ENCODE data around the gene COL23A1.

DNA sequence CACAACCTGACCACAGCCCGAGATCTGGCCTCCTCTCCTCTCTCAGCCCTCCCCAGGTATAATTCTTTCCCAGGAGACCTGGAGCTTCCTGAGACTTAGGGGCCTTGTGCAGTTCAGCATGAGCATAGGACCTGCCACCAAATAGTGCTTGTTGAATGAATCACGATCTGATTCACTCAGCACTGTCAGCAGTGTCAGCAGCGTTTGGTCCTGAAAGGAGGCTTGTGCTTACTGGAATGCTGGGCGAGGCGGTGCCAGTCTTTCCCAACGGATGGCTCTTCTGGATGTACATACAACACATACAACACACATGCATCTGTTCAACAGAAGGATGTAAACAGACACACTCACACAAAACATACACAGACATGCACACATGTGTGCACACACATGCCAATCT lies 173.3 kb downstream of the COL23A1 start:
- TF ChIP-seq, protein P1, sequence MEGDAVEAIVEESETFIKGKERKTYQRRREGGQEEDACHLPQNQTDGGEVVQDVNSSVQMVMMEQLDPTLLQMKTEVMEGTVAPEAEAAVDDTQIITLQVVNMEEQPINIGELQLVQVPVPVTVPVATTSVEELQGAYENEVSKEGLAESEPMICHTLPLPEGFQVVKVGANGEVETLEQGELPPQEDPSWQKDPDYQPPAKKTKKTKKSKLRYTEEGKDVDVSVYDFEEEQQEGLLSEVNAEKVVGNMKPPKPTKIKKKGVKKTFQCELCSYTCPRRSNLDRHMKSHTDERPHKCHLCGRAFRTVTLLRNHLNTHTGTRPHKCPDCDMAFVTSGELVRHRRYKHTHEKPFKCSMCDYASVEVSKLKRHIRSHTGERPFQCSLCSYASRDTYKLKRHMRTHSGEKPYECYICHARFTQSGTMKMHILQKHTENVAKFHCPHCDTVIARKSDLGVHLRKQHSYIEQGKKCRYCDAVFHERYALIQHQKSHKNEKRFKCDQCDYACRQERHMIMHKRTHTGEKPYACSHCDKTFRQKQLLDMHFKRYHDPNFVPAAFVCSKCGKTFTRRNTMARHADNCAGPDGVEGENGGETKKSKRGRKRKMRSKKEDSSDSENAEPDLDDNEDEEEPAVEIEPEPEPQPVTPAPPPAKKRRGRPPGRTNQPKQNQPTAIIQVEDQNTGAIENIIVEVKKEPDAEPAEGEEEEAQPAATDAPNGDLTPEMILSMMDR (IDR thresholded peaks at IDR 0.05) = no peak
- TF ChIP-seq POLR2AphosphoS5 (IDR thresholded peaks at IDR 0.05) (no peak), POLR2A (IDR thresholded peaks at IDR 0.05) (no peak)

Measured in gastroesophageal sphincter (tissue), 3 donors.